Measurements from ENCODE around the gene COX14. TPM values are rescaled to one million over a fixed set of nuclear protein-coding genes. Genes with fewer than 3 reads are reported as not detected.

Gene COX14
- total RNA-seq, 1 experiment from 2014 or later, result 31.9 TPM

DNA sequence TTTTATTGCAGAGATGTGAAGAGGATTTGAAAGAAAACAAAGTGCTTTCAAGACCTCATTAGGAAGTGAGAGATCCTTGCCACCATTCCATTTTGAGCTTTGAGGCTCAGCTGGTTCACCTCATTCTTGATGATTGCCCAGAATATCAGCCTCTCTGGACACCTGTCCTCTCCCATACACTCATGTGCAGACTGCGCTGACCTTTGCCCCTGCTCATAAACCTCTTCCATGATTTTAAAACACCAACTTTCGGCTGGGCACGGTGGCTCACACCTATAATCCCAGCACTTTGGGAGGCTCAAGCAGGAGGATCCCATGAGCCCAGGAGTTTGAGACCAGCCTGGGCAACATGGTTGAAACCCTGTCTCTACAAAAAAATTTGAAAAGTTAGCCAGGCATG is 8.9 kb downstream of the COX14 start:
- Histone ChIP-seq H3K23me2 (ENCODE audit: insufficient read length, low read depth, low read length, poor library complexity, severe bottlenecking) (no peaks in the 10 kb centered on the region), H2BK15ac (ENCODE audit: low read depth, low read length) (no peak overlapping the region), H3K14ac (ENCODE audit: insufficient read depth, low read length) (no peak overlapping the region), H2BK5ac (ENCODE audit: insufficient read length, low read length) (no peak overlapping the region), H3K56ac (ENCODE audit: insufficient read length, low read depth, low read length) (no peak overlapping the region), H3K27me3 (ENCODE audit: insufficient read depth, low read length) (no peaks in the 10 kb centered on the region), H3K18ac (ENCODE audit: insufficient read length, low read depth, low read length) (no peak overlapping the region), H3K4ac (ENCODE audit: low read depth, low read length) (no peak overlapping the region), H2BK12ac (ENCODE audit: insufficient read length, low read depth, low read length) (no peak overlapping the region), H3K4me1 (ENCODE audit: insufficient read depth, low read length) (no peaks in the 10 kb centered on the region), H4K20me1 (ENCODE audit: control insufficient read depth, insufficient read depth, insufficient read length) (no peaks in the 10 kb centered on the region), H3K79me2 (ENCODE audit: insufficient read depth, low read length) (no peaks in the 10 kb centered on the region), H3K27ac (ENCODE audit: insufficient read length, low read depth, low read length) (no peak overlapping the region), H3K23ac (ENCODE audit: insufficient read length, low read depth, low read length) (no peak overlapping the region), H2BK20ac (ENCODE audit: low read depth, low read length, poor library complexity, severe bottlenecking) (no peak overlapping the region), H3K9ac (ENCODE audit: extremely low read depth, insufficient read length, low read length) (no peak overlapping the region), H2AK5ac (ENCODE audit: insufficient read length, low read length) (no peak overlapping the region), H3T11ph (ENCODE audit: low read length) (no peak overlapping the region), H4K91ac (ENCODE audit: insufficient read length, low read depth, low read length) (no peak overlapping the region), H2BK120ac (ENCODE audit: low read depth, low read length, poor library complexity, severe bottlenecking) (no peak overlapping the region), H3K9me3 (ENCODE audit: control insufficient read depth, low read depth, low read length) (no peaks in the 10 kb centered on the region), H4K5ac (ENCODE audit: insufficient read length, low read depth, low read length) (no peak overlapping the region), H4K8ac (replicated peaks; ENCODE audit: insufficient read length, low read depth, low read length) (no peak overlapping the region), H3K4me2 (ENCODE audit: insufficient read depth, insufficient read length, low read length) (no peak overlapping the region), H3K79me1 (ENCODE audit: insufficient read depth, low read depth, low read length, poor library complexity, severe bottlenecking) (peaks cover 3% of the 10 kb centered on the region), H2AFZ (ENCODE audit: low read length) (no peak overlapping the region)
- H3K4me3 Mint-ChIP-seq, result no peak overlapping the region
- no peak overlapping the region for H3K27ac Mint-ChIP-seq
- DNase-seq, result no peak
- H3K4me1 Mint-ChIP-seq, result no peaks in the 10 kb centered on the region
- TF ChIP-seq, protein P1, sequence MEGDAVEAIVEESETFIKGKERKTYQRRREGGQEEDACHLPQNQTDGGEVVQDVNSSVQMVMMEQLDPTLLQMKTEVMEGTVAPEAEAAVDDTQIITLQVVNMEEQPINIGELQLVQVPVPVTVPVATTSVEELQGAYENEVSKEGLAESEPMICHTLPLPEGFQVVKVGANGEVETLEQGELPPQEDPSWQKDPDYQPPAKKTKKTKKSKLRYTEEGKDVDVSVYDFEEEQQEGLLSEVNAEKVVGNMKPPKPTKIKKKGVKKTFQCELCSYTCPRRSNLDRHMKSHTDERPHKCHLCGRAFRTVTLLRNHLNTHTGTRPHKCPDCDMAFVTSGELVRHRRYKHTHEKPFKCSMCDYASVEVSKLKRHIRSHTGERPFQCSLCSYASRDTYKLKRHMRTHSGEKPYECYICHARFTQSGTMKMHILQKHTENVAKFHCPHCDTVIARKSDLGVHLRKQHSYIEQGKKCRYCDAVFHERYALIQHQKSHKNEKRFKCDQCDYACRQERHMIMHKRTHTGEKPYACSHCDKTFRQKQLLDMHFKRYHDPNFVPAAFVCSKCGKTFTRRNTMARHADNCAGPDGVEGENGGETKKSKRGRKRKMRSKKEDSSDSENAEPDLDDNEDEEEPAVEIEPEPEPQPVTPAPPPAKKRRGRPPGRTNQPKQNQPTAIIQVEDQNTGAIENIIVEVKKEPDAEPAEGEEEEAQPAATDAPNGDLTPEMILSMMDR (conservative IDR thresholded peaks at IDR 0.05), result no peak
- H3K9me3 Mint-ChIP-seq, result no peaks in the 10 kb centered on the region
- no peaks in the 10 kb centered on the region for H3K27me3 Mint-ChIP-seq (ENCODE audit: low read depth)
- WGBS (ENCODE audit: extremely low coverage, insufficient read length, low lambda C conversion rate), result no CpG with 5 or more reads among the region's 3 CpGs
- peaks cover 2 to 22% (median 4%) of the 10 kb centered on the region in 3 experiments; a peak in 5 of 7 replicates for H3K36me3 Mint-ChIP-seq (ENCODE audit: insufficient read depth in 1 of 3, low read depth in 3 of 3)

Data from H9 (cell line).